T follicular helper cell (primary cell): Measurements from ENCODE around the gene RXRA.

Source experiments
- DNase-seq: peaks from one replicate; pipeline ENCODE4 v3.0.0-alpha.2; 2020; ENCODE audit warnings: low read depth

The RXRA gene

DNA sequence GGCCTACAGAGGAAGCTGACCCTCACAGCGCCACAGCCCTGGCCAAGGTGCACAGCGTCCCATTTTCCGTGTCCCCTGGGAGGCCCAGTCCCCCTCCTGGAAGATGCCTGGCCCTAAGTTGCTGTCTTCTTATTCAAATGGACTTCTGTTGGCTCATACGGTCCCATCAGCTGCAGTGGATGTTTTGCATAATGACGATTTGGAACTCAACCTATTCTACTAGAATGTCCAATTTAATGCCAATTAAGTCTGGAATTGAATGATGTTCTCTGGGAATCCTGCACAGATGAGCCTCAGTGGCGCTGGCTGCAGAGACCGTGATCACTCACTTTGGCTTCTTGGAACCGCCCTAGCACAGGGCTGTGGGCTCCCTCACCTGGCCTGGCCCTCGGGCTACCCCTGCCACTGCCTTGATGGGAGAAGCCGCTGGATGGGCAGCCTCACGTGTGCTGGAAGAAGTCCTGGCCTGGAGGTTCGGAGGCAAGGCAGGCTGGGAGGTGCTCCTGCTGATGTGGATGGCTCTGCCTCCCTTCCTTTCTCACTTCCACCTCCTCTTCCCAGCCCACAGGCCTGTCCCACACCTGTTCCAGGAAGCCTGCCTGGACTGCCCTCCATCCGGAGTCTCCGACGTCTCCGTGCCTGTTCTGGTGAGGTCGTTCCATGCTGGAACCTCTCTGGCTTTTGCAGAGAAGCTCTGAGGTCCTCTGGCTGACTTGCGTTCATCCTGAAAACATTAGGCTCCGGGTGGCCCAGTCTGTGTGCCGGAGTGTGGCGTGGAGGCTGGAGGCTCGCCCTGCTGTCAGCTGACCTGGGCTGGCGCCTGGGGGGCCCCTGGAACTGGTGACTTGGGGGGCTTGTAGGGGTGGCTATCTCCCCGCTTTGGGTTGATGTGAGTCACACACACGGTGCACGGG is 147.1 kb downstream of the RXRA start:
- no peak for DNase-seq

DNA sequence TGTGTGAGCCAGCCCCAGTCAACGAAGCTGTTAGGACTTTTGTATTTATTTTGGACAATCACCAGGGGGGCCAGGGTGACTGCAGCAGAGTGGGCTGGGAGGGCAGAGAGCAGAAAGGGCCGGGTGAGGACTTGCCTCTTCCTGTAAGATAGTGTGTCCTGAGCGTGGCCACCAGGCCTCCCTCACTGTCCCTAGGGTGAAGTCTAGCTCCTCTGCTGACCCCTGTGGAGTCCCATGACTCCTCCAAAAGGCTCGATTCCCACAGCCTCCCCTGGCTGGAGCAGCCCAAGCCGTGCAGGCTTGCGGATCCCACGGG is 147.8 kb downstream of the RXRA start:
- DNase-seq = no peak

DNA sequence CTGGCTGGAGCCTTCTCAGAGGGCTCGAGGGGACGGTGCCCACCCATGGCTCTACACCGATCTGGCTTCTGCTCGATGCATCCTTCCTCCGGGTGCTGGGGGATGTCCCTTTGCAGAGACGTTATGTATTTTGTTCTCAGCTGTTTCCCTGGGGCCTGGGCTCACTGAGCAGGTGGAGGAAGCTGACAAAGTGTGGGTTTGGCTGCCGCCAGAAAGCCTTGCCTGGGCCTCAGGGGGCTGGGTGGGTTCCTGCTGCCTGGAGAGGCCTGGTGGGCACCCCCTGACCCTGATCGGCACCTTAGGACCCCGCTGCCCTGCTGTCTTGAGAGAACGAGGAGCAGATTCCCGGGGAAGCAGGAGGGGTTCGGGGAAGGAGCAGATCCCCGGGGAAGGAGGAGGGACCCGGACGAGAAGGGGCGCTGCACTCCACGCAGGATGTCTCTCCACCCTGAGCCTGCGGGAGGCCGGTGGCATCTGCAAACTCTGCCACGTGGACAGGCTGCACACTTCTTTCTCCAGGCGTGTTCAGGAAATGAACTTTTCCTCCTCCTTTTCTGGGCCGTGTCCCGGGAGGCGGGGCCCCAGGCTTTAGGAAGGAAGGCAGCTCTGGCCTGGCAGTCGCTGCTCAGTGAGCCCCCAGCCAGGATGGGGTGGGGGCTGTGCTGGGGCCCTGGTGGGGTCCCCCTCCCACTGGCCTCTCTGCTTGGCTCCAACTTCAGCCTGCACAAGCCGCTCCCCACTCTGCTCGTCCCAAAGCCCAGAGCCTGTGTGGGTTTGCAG is 148.9 kb downstream of the RXRA start:
- no peak for DNase-seq

DNA sequence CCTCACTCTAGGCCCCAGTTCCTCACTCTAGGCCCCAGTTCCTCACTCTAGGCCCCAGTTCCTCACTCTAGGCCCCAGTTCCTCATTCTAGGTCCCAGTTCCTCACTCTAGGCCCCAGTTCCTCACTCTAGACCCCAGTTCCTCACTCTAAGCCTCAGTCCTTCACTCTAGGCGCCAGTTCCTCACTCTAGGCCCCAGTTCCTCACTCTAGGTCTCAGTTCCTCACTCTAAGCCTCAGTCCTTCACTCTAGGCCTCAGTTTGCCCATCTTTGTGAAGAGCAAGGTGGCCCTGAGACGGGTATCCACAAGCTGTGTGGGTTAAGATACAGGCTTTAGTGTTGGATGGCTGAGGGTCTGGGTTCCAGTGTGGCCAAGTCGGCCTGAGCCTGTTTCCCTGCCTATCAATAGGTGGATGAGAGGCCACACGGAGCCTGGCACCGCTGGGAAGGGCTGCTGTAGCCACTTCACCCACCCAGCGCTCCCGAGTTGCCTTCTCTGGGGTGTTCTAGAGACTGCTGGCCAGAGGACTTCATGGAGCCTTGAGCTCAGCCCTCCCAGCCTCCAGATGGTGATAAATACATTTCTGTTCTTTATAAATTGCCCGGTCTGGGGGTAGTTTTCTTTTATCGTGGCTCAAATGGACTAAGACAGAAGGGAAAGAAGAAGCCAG is 150.2 kb downstream of the RXRA start:
- DNase-seq = no peak

DNA sequence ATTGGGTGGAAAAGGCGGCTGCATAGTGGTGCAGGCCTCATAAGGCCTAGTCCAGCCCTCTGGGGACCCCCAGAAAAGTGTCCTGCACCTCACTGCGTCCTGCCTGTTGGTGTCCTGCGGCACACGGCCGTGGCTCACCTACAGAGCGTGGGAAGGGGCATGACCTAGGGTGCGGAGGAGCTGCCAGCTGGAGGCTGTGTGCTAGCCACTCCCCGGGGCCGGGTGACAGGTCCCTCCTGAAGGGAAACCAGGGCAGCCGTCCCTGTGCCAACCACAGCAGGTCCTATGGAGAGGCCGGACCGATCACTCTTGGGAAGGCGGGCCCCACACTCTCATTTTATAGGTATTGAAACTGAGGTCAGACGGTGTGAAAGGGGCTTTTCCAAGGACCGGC is 150.7 kb downstream of the RXRA start:
- DNase-seq = no peak

DNA sequence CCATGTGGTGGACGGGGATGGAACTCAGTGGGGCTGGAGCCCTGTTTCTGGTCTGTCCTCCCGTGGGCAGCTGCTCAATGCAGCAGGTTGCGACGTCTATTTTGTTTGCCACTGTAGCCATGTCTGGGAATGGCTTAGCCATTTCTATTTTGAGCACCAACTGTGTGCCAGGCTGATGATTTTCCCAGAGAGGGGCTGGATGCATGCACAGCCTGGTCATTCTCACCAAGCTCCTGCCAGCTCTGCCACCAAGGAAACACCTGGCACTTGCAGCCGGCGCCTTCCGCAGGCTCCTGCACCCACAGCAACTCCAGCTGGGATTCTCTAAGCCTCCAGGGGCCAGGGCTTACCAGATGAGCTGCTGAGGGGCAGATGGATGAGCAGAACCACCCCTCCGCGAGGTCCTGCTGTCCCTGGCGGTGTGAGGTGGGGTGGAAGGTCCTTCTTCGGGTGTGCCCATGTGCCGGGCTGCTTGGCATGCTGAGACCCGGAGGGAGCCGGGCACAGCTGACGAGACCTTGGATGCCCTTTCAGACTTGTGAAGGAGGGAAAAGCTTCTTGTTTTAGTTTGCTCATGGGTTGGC is 151.2 kb downstream of the RXRA start:
- DNase-seq = no peak

DNA sequence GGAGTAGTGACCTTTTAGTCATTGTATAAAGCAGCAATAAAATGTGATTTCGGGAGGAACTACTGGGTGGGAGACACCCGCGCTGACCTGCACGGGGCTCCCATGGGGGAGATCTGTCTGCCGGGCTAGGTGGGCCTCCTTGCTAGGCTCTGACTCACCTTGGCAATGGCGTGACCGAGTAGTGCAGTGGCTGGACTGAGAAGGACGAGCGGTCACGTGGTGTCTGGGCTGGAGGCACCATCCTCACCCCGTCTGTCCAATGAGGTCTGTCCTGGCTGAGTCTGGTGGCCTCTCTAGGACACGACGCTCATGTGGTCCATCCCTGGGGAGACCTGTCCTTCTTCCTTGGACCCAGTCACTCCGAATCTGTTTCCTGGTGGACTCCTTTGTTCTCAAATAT is 151.7 kb downstream of the RXRA start:
- no peak for DNase-seq

DNA sequence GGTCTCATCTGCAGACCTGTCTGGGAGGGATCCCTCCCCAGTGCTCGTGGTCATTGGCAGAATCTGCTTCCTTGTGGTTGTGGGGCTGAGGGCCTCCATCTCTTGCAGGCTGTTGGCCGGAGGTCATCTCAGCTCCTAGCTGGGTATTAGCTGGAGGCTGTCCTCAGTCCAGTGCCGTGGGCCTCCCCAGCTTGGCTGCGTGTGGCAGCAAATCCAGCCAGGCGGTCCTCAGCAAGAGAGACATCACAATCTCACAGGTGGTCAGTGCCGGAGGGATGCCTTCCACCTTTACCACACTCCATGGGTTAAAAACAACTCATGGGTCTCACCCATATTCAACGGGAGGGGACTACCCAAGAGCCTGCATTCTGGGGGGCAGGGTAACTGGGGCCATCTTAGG is 155.5 kb downstream of the RXRA start:
- no peak for DNase-seq

DNA sequence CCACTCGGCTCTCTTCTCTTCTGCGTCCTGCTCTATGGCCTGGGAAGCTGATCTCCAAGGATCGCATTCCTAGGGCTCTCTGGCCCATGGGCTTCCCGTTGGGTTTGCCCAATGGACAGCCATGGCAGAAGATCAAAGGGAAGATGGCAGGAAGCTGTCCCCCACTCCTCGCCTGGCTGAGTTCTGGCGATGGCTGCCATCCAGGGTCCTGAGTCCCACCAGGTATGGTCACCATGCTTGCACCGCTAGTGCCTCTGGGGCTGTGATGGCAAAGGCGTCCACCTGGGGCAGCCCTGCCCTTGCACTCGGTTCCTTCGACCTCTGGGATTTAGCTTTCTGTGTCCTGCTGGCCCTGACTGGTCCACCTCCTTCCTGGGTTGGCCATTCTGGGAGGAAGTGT is 156.0 kb downstream of the RXRA start:
- no peak for DNase-seq

DNA sequence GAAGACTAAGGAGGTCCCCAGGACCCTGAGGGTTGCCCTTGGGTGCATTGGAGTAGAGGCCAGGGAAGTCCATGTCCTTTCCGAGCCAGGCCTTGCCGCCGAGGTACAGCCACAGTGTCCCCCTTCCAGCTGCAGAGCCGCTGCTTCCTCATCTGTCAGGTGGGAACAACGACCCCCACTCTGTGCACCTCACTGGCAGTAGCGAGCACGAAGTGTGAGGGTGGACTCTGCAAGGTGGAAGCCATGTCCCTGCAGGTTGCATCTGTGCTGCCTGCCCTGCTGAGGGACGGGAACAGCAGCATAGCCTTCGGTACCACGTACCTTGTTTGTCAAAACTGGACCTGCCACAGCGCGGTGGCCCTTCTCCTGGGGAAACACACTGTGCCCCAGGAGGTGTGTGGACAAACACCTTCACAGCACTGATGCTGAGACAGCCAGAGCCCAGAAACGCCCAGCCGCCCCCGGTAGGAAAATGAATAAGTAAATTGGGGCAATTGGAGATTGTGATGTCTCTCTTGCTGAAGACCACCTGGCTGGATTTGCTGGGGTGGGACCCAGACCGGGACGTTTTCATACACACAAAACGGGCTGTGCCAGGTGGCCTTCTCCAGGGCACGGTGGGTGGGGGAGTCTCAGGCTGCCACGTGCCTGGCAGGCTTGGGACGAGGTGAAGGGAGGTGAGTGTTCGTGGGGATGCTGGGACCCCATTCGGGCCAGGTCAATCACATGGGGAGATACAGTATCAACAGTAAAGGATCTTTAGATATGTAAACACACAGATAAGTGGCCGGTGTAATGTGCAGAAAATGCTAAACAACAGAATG is 157.3 kb downstream of the RXRA start:
- no peak for DNase-seq

DNA sequence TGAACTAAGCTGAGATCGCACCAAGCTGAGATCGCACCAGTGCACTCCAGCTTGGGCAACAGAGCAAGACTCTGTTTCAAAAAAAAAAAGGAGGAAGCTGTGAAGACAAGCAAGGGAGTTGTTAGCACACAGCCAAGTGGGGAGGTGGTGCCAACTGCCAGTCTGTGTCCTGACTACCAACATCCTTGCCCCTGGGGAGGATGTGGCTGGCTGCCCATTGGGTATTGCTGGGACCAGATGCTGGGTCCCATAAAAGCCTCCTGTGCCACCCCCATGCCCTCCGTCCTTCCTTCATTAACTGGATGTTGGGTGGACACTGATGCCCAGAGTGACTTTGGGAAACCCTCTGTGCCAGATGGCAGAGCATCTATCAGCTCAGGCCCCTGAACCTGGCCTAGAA is 158.2 kb downstream of the RXRA start:
- DNase-seq = no peak

DNA sequence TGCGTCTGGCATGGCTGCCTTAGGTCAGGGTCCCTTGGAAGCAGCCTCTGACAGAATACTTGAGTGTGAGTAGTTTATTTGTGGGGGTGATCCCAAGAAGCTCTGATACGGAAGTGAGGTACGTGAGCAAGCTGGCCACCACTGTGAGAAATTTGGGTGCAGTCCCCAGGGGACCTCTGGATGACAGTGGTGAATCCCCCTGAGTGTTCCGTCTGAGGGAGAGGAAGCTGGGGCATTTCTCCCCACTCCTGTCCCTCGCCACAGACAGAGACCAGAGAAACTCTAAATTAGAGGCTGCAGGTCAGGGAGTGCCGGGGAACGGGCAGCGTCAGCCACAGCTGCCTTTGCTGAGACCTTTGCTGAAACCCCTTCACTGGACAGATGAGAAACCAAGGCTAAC is 159.4 kb downstream of the RXRA start:
- no peak for DNase-seq

DNA sequence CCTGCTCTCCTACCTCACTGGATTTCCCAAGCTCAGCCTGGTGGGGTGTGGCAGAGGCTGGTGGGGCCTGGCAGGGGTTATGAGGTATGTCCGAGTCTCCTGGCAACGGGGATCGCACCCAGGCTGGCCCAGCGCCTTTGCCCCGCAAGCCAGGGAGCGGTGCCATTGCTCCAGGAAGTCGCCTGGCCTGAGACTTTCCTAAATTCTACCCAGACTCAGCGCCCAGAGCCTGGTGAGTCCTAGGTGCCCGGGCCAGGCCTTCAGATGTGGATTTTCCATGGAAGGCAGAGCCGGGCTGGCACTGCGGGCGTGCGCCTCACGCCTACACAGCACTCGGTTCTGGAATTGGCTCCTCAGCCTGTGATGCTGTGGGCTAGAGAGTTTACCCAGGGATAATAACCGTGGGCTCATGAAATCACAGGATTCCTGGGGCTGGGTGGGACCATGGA is 159.9 kb downstream of the RXRA start:
- DNase-seq = no peak

DNA sequence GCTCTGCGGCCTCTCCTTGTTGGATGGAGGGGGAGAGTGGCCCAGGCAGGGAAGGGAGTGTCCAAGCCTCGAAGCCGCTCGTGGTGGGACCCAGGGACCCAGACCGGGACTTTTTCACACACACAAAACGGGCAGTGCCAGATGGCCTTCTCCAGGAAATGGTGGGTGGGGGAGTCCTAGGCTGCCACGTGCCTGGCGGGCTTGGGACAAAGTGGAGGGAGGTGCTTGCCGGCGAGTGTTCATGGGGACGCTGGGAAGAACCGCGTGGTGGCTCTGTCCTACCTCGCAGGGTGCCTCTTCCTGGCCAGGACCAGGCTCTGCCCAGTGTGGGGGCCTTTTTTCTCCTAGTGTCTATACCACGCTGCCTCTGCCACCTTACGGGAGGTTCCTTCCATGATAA is 160.3 kb downstream of the RXRA start:
- DNase-seq = no peak
